Activated CD4-positive, alpha-beta memory T cell treated with anti-CD3 and anti-CD28 coated beads for 36 hours (primary cell): ENCODE results near the gene RDH11. TPM values are rescaled to one million over a fixed set of nuclear protein-coding genes. Genes with fewer than 3 reads are reported as not detected.

ENCODE experiments used
- CTCF ChIA-PET: fragments of 350-600 bp; sonication (Branson Sonifier 250); formaldehyde crosslinking; loops from one replicate; lab custom pipeline; 2021; ENCODE audit warnings: antibody characterized with exemption, inconsistent platforms; lab: Charles Lee
- POLR2A ChIA-PET: fragments of 350-600 bp; sonication (Branson Sonifier 250); formaldehyde crosslinking; loops from one replicate; lab custom pipeline; 2021; ENCODE audit warnings: antibody characterized with exemption; lab: Charles Lee
- DNase-seq: peaks from one replicate; pipeline ENCODE4 v3.0.0-alpha.2; 2020
- H3K27ac Mint-ChIP-seq: one replicate; pipeline ENCODE4 v1.8.0; 2021; ENCODE audit warnings: mixed read lengths
- H3K27me3 Mint-ChIP-seq: one replicate; pipeline ENCODE4 v1.8.0; 2021; ENCODE audit warnings: mixed read lengths
- H3K36me3 Mint-ChIP-seq: one replicate; pipeline ENCODE4 v1.8.0; 2021; ENCODE audit warnings: mixed read lengths
- H3K4me1 Mint-ChIP-seq: one replicate; pipeline ENCODE4 v1.8.0; 2021; ENCODE audit warnings: low read depth, mixed read lengths
- H3K4me3 Mint-ChIP-seq: one replicate; pipeline ENCODE4 v1.8.0; 2021; ENCODE audit warnings: mild to moderate bottlenecking, mixed read lengths
- H3K9me3 Mint-ChIP-seq: one replicate; pipeline ENCODE4 v1.8.0; 2021; ENCODE audit warnings: mixed read lengths
- intact Hi-C: fragments of 100-400 bp; cut with micrococcal nuclease; formaldehyde crosslinking; loops from one replicate; pipeline ENCODE4 v1.15.1; 2023
- total RNA-seq, 2 experiments: library from RNA; stranded (reverse); gene quantifications; one replicate each; pipeline ENCODE4 v1.2.3, GENCODE V29; 2021

Gene RDH11
- total RNA-seq, 2 experiments from 2014 or later = 70.9 to 76.7 TPM

GRCh38 chr14:67630186-67630585, 65.4 kb downstream of the RDH11 start:
- no peaks in the 10 kb centered on the region for H3K36me3 Mint-ChIP-seq
- CTCF ChIA-PET = no interaction called here
- no peaks in the 10 kb centered on the region for H3K4me1 Mint-ChIP-seq
- POLR2A ChIA-PET = no interaction called here
- H3K4me3 Mint-ChIP-seq = no peak overlapping the region
- DNase-seq = no peak
- no peak overlapping the region for H3K27ac Mint-ChIP-seq
- H3K9me3 Mint-ChIP-seq = no peaks in the 10 kb centered on the region
- intact Hi-C loops = no loop called here
- H3K27me3 Mint-ChIP-seq = no peaks in the 10 kb centered on the region

- DNase-seq = no peak
- peaks cover 4% of the 10 kb centered on the region for H3K27me3 Mint-ChIP-seq
- POLR2A ChIA-PET = no interaction called here
- intact Hi-C loops = no loop called here
- H3K9me3 Mint-ChIP-seq = no peaks in the 10 kb centered on the region
- no peak overlapping the region for H3K4me3 Mint-ChIP-seq
- H3K36me3 Mint-ChIP-seq = peaks cover 2% of the 10 kb centered on the region
- CTCF ChIA-PET = interaction anchor here (0.8 to 1.2 kb wide), 3 partner anchors 8 to 77 kb away, joined by 3 to 7 read pairs (median 3); partner anchors contain the start of genes ARG2 and PIGH
- H3K4me1 Mint-ChIP-seq = peaks cover 8% of the 10 kb centered on the region
- no peak overlapping the region for H3K27ac Mint-ChIP-seq
Measured at GRCh38 chr14:67627519-67627918, 68.0 kb downstream of the RDH11 start.

Other genes starting within 250 kb of the RDH11 start
- 1 to 10 TPM in 1 of 2 experiments, under 1 TPM in 1; 0.93 to 1.1 TPM for gene TMEM229B, start 207.0 kb downstream of the RDH11 start, total RNA-seq
- 1 to 10 TPM; 1.7 to 1.9 TPM for gene PLEKHH1, start 162.5 kb downstream of the RDH11 start, total RNA-seq
- gene PIGH, start 95.5 kb downstream of the RDH11 start, total RNA-seq = 10 to 100 TPM; 13.1 to 17.1 TPM
- 1 to 10 TPM; 6.8 to 7.6 TPM for gene ARG2, start 75.8 kb downstream of the RDH11 start, total RNA-seq
- 10 to 100 TPM; 75.6 to 75.8 TPM for gene VTI1B, start 21.1 kb downstream of the RDH11 start, total RNA-seq
- not detected for gene RDH12, start 6.1 kb upstream of the RDH11 start, total RNA-seq
- 10 to 100 TPM; 12.5 to 12.6 TPM for gene ZFYVE26, start 120.8 kb upstream of the RDH11 start, total RNA-seq
- 10 to 100 TPM; 32.3 to 34.3 TPM for gene RAD51B, start 124.0 kb upstream of the RDH11 start, total RNA-seq